Neural cell (in vitro differentiated cells): Measurements from ENCODE around the gene MTX1. TPM values are rescaled to one million over a fixed set of nuclear protein-coding genes. Genes with fewer than 3 reads are reported as not detected.

Experiments
- H2AFZ ChIP-seq: fragments of 200-600, 300-800 bp; sonication (generic), shearing (Covaris generic); 2 replicates; pipeline ENCODE4 v1.6.0; 2014; ENCODE audit warnings: low read depth, mild to moderate bottlenecking, antibody characterized with exemption, low read length, moderate library complexity
- H3F3A ChIP-seq: fragments of 200-600 bp; shearing (Covaris generic); 2 replicates; pipeline ENCODE4 v1.6.1; 2016; ENCODE audit warnings: mild to moderate bottlenecking, moderate library complexity, mixed read lengths, antibody characterized with exemption, low read length; ENCODE audit not compliant: insufficient read depth, poor library complexity, severe bottlenecking
- H3K27ac ChIP-seq: fragments of 200-600, 300-800 bp; sonication (generic), shearing (Covaris generic); 2 replicates; pipeline ENCODE4 v1.5.1; 2014; ENCODE audit warnings: mild to moderate bottlenecking, low read length, moderate library complexity
- H3K27me3 ChIP-seq: fragments of 300-800, 200-600 bp; sonication (generic), shearing (Covaris generic); 2 replicates; pipeline ENCODE4 v1.6.0; 2014; ENCODE audit warnings: mild to moderate bottlenecking, low read depth, low read length, moderate library complexity; ENCODE audit not compliant: insufficient read depth
- H3K36me3 ChIP-seq: fragments of 300-800, 200-600 bp; sonication (generic), shearing (Covaris generic); 2 replicates; pipeline ENCODE4 v1.5.1; 2014; ENCODE audit warnings: mild to moderate bottlenecking, antibody characterized with exemption, low read length, moderate library complexity; ENCODE audit not compliant: insufficient read depth
- H3K4me2 ChIP-seq: fragments of 300-800, 200-600 bp; sonication (generic), shearing (Covaris generic); 2 replicates; pipeline ENCODE4 v1.6.0; 2014; ENCODE audit warnings: mild to moderate bottlenecking, low read length
- H3K4me3 ChIP-seq: fragments of 300-800, 200-600 bp; sonication (generic), shearing (Covaris generic); 2 replicates; pipeline ENCODE4 v1.5.1; 2014; ENCODE audit warnings: mild to moderate bottlenecking, low read length, moderate library complexity
- H3K79me2 ChIP-seq: fragments of 200-600 bp; shearing (Covaris generic); replicated peaks from 2 replicates; pipeline ENCODE4 v1.6.0; 2014; ENCODE audit warnings: mild to moderate bottlenecking, low read length, moderate library complexity; ENCODE audit not compliant: insufficient read depth
- H3K9ac ChIP-seq: fragments of 300-800, 200-600 bp; sonication (generic), shearing (Covaris generic); 2 replicates; pipeline ENCODE4 v1.6.1; 2016; ENCODE audit warnings: mild to moderate bottlenecking, low read length, mixed read lengths
- H3K9me2 ChIP-seq: fragments of 200-600 bp; shearing (Covaris generic); 2 replicates; pipeline ENCODE4 v1.6.1; 2016; ENCODE audit warnings: mild to moderate bottlenecking, low read length, mixed read lengths; ENCODE audit not compliant: insufficient read depth
- H3K9me3 ChIP-seq: fragments of 200-600, 300-800 bp; sonication (generic), shearing (Covaris generic); 2 replicates; pipeline ENCODE4 v1.6.1; 2016; ENCODE audit warnings: mild to moderate bottlenecking, mixed run types, low read length, moderate library complexity, mixed read lengths
- H4K20me1 ChIP-seq: fragments of 200-600 bp; shearing (Covaris generic); 2 replicates; pipeline ENCODE4 v1.6.1; 2016; ENCODE audit warnings: mild to moderate bottlenecking, mixed run types; ENCODE audit not compliant: insufficient read depth
- CTCF ChIP-seq: fragments of 450-650 bp; IDR thresholded peaks from 2 replicates; pipeline ENCODE4 v1.5.1; 2014; ENCODE audit warnings: antibody characterized with exemption, mild to moderate bottlenecking, moderate library complexity; ENCODE audit not compliant: poor library complexity, severe bottlenecking
- EP300 ChIP-seq: fragments of 450-650 bp; conservative IDR thresholded peaks from 2 replicates; pipeline ENCODE4 v1.6.1; 2014; ENCODE audit warnings: antibody characterized with exemption, mild to moderate bottlenecking, moderate library complexity; ENCODE audit not compliant: poor library complexity, severe bottlenecking
- EZH2 ChIP-seq: fragments of 200-600, 300-800 bp; shearing (Covaris generic), sonication (generic); IDR thresholded peaks from 2 replicates; pipeline ENCODE4 v1.6.1; 2014; ENCODE audit warnings: antibody characterized with exemption, low read length, borderline replicate concordance, mild to moderate bottlenecking; ENCODE audit not compliant: insufficient read depth, poor library complexity, severe bottlenecking
- MXI1 ChIP-seq: fragments of 450-650 bp; conservative IDR thresholded peaks from 2 replicates; pipeline ENCODE4 v1.6.1; 2014; ENCODE audit warnings: antibody characterized with exemption, mild to moderate bottlenecking; ENCODE audit not compliant: poor library complexity, severe bottlenecking
- POLR2AphosphoS5 ChIP-seq: IDR thresholded peaks from 2 replicates; pipeline ENCODE4 v1.6.1; 2012
- RAD21 ChIP-seq: fragments of 450-650 bp; conservative IDR thresholded peaks from 2 replicates; pipeline ENCODE4 v1.6.1; 2014; ENCODE audit warnings: antibody characterized with exemption, mild to moderate bottlenecking, moderate library complexity
- REST ChIP-seq: IDR thresholded peaks from 2 replicates; pipeline ENCODE4 v1.6.1; 2012; ENCODE audit warnings: borderline replicate concordance
- SMC3 ChIP-seq: fragments of 450-650 bp; conservative IDR thresholded peaks from 2 replicates; pipeline ENCODE4 v1.6.1; 2014; ENCODE audit warnings: antibody characterized with exemption, mild to moderate bottlenecking, moderate library complexity; ENCODE audit not compliant: poor library complexity
- TAF1 ChIP-seq: IDR thresholded peaks from 2 replicates; pipeline ENCODE4 v1.6.1; 2012; ENCODE audit warnings: low read depth
- polyA plus RNA-seq: library from polyadenylated mRNA; depleted of rRNA; stranded (reverse); fragments of >200 nt; gene quantifications from 2 replicates; pipeline ENCODE4 v1.2.3, GENCODE V29; 2014

Gene MTX1
- polyA plus RNA-seq, 1 donor from 2014 or later = 55.0 TPM

- Histone ChIP-seq H3K36me3 (no peaks in the 10 kb centered on the region), H3K4me3 (peak overlapping the region; percentile 94), H3K9ac (peak overlapping the region; percentile 91), H2AFZ (no peak overlapping the region), H3K9me3 (no peaks in the 10 kb centered on the region), H3F3A (no peaks in the 10 kb centered on the region), H3K9me2 (no peaks in the 10 kb centered on the region), H3K4me2 (no peak overlapping the region), H3K27me3 (no peaks in the 10 kb centered on the region), H3K27ac (peak overlapping the region; percentile 67), H3K79me2 (peaks cover 16% of the 10 kb centered on the region), H4K20me1 (no peaks in the 10 kb centered on the region)
- no peak for TF ChIP-seq EP300
- no peak for TF ChIP-seq EZH2
Observed at GRCh38 chr1:155256058-155256852, 47.8 kb downstream of the MTX1 start.

- Histone ChIP-seq H3K4me3 (no peak overlapping the region), H3K9me2 (no peaks in the 10 kb centered on the region), H3K27me3 (no peaks in the 10 kb centered on the region), H3K9me3 (no peaks in the 10 kb centered on the region), H3F3A (peaks cover 4% of the 10 kb centered on the region), H3K9ac (no peak overlapping the region), H3K4me2 (no peak overlapping the region), H2AFZ (no peak overlapping the region), H3K36me3 (no peaks in the 10 kb centered on the region), H4K20me1 (no peaks in the 10 kb centered on the region), H3K27ac (no peak overlapping the region), H3K79me2 (peaks cover 16% of the 10 kb centered on the region)
- no peak for TF ChIP-seq MXI1
- TF ChIP-seq TAF1 = no peak
- TF ChIP-seq SMC3 = no peak
- no peak for TF ChIP-seq REST
- no peak for TF ChIP-seq POLR2AphosphoS5
- TF ChIP-seq CTCF = no peak
- no peak for TF ChIP-seq EP300
- no peak for TF ChIP-seq EZH2
- no peak for TF ChIP-seq RAD21
Observed at GRCh38 chr1:155260276-155260675, 51.8 kb downstream of the MTX1 start.
